KMS-11 (cell line): ENCODE measurements around the gene UBE2E3.

ENCODE experiments used
- H2AFZ ChIP-seq: fragments of 200-600 bp; sonication (generic); 2 replicates; pipeline ENCODE4 v1.6.1; 2016; ENCODE audit warnings: antibody characterized with exemption, mixed run types, low read depth
- H3K27ac ChIP-seq: fragments of 200-600 bp; sonication (generic); 2 replicates; pipeline ENCODE4 v1.6.1; 2016; ENCODE audit warnings: mild to moderate bottlenecking, mixed run types
- H3K27me3 ChIP-seq: fragments of 200-600 bp; sonication (generic); 2 replicates; pipeline ENCODE4 v1.6.1; 2017; ENCODE audit warnings: mild to moderate bottlenecking, low read depth, mixed run types, moderate library complexity; ENCODE audit not compliant: insufficient read depth
- H3K36me3 ChIP-seq: fragments of 200-600 bp; sonication (generic); 2 replicates; pipeline ENCODE4 v1.6.1; 2017; ENCODE audit warnings: mild to moderate bottlenecking, mixed run types; ENCODE audit not compliant: insufficient read depth
- H3K4me1 ChIP-seq: fragments of 200-600 bp; sonication (generic); 2 replicates; pipeline ENCODE4 v1.6.1; 2016; ENCODE audit warnings: mild to moderate bottlenecking, low read depth, mixed run types; ENCODE audit not compliant: poor library complexity, severe bottlenecking
- H3K4me2 ChIP-seq: fragments of 200-600 bp; sonication (generic); 2 replicates; pipeline ENCODE4 v1.7.0; 2016; ENCODE audit warnings: mild to moderate bottlenecking, mixed run types
- H3K4me3 ChIP-seq: fragments of 200-600 bp; sonication (generic); IDR thresholded peaks from 2 replicates; pipeline ENCODE4 v1.6.1; 2017; ENCODE audit warnings: low read depth, low read length, mixed read lengths; ENCODE audit not compliant: insufficient read depth
- H3K79me2 ChIP-seq: fragments of 200-600 bp; sonication (generic); 2 replicates; pipeline ENCODE4 v1.6.1; 2016; ENCODE audit warnings: low read depth, mixed run types; ENCODE audit not compliant: insufficient read depth
- H3K9ac ChIP-seq: fragments of 200-600 bp; sonication (generic); 2 replicates; pipeline ENCODE4 v1.6.1; 2016; ENCODE audit warnings: mild to moderate bottlenecking, mixed run types
- H4K20me1 ChIP-seq: fragments of 200-600 bp; sonication (generic); 2 replicates; pipeline ENCODE4 v1.6.1; 2016; ENCODE audit warnings: mild to moderate bottlenecking, mixed run types; ENCODE audit not compliant: insufficient read depth
- CTCF ChIP-seq: fragments of 200-600 bp; sonication (generic); conservative IDR thresholded peaks from 2 replicates; pipeline ENCODE4 v1.6.1; 2017; ENCODE audit warnings: low read depth, mild to moderate bottlenecking, antibody characterized with exemption, low read length, moderate library complexity, mixed read lengths

Gene UBE2E3

GRCh38 chr2:181111059-181111458, 130.7 kb downstream of the UBE2E3 start:
- Histone ChIP-seq H3K79me2 (no peaks in the 10 kb centered on the region), H3K27me3 (no peaks in the 10 kb centered on the region)

GRCh38 chr2:181112916-181113315, 132.5 kb downstream of the UBE2E3 start:
- TF ChIP-seq CTCF = no peak
- Histone ChIP-seq H3K4me3 (no peak overlapping the region), H3K27ac (no peak overlapping the region), H3K36me3 (no peaks in the 10 kb centered on the region), H2AFZ (no peak overlapping the region), H4K20me1 (no peaks in the 10 kb centered on the region), H3K4me2 (no peak overlapping the region), H3K9ac (no peak overlapping the region), H3K4me1 (no peaks in the 10 kb centered on the region), H3K27me3 (no peaks in the 10 kb centered on the region), H3K79me2 (no peaks in the 10 kb centered on the region)

More at GRCh38 chr2:181111059-181111458, 130.7 kb downstream of the UBE2E3 start:
- no peaks in the 10 kb centered on the region for H3K36me3 ChIP-seq
- no peak overlapping the region for H3K4me3 ChIP-seq
- H3K4me2 ChIP-seq = no peak overlapping the region
- no peaks in the 10 kb centered on the region for H4K20me1 ChIP-seq
- no peak overlapping the region for H3K9ac ChIP-seq
- no peak overlapping the region for H2AFZ ChIP-seq
- no peak overlapping the region for H3K27ac ChIP-seq
- H3K4me1 ChIP-seq = peaks cover 16% of the 10 kb centered on the region
- no peak for TF ChIP-seq CTCF
